HepG2 (cell line): ENCODE data around the gene DLL3. TPM values are rescaled to one million over a fixed set of nuclear protein-coding genes. Genes with fewer than 3 reads are reported as not detected.

Source experiments
- ASH2L ChIP-seq: fragments of 300-600, 200-600 bp; sonication (generic); IDR thresholded peaks from 2 replicates; pipeline ENCODE4 v1.7.0; 2017; ENCODE audit warnings: low read depth, mild to moderate bottlenecking, moderate library complexity, mixed read lengths, low read length; ENCODE audit not compliant: insufficient read length
- ATF7 ChIP-seq, 2 experiments: fragments of 450-650 bp in 1 of 2; sonication (generic) in 1 of 2; formaldehyde crosslinking in 1 of 2; IDR thresholded peaks; 2 replicates each; pipeline versions ENCODE4 v1.4.0 to v1.6.1; 2016 to 2020; ENCODE audit warnings: antibody characterized with exemption in 1 of 2, mild to moderate bottlenecking in 1 of 2, missing genetic modification reagents in 1 of 2
- BATF2 ChIP-seq: sonication (generic); formaldehyde crosslinking; IDR thresholded peaks from 2 replicates; pipeline ENCODE4 v1.8.0; 2022; ENCODE audit warnings: mild to moderate bottlenecking, missing genetic modification reagents, moderate library complexity
- BRF2 ChIP-seq: sonication (generic); formaldehyde crosslinking; IDR thresholded peaks from 2 replicates; pipeline ENCODE4 v1.8.1; 2022; ENCODE audit warnings: mild to moderate bottlenecking, missing genetic modification reagents
- CENPX ChIP-seq: sonication (generic); formaldehyde crosslinking; IDR thresholded peaks from 2 replicates; pipeline ENCODE4 v1.9.0; 2021; ENCODE audit warnings: mild to moderate bottlenecking, missing genetic modification reagents, moderate library complexity
- EZH2 ChIP-seq: conservative IDR thresholded peaks from 2 replicates; pipeline ENCODE4 v1.6.1; 2012; ENCODE audit warnings: mild to moderate bottlenecking, low read depth, low read length, moderate library complexity
- FOSL1 ChIP-seq: sonication (generic); formaldehyde crosslinking; IDR thresholded peaks from 2 replicates; pipeline ENCODE4 v1.9.0; 2021; ENCODE audit warnings: missing genetic modification reagents, borderline replicate concordance
- FOSL2 ChIP-seq: sonication (generic); formaldehyde crosslinking; IDR thresholded peaks from 2 replicates; pipeline ENCODE4 v1.4.0; 2020; ENCODE audit warnings: missing genetic modification reagents
- HNRNPK ChIP-seq: fragments of 200-400 bp; formaldehyde crosslinking; IDR thresholded peaks from 2 replicates; pipeline ENCODE4 v1.6.1; 2018; ENCODE audit warnings: low read length, low read depth, moderate library complexity, mild to moderate bottlenecking; ENCODE audit not compliant: poor library complexity, severe bottlenecking
- HOXA9 ChIP-seq: sonication (generic); formaldehyde crosslinking; IDR thresholded peaks from 2 replicates; pipeline ENCODE4 v1.8.1; 2022; ENCODE audit warnings: missing genetic modification reagents, mild to moderate bottlenecking, moderate library complexity, borderline replicate concordance
- IKZF4 ChIP-seq: sonication (generic); formaldehyde crosslinking; IDR thresholded peaks from 2 replicates; pipeline ENCODE4 v1.5.1; 2020; ENCODE audit warnings: borderline replicate concordance, mild to moderate bottlenecking, low read depth, missing genetic modification reagents; ENCODE audit errors: not compliant biosample characterization
- KDM2A ChIP-seq: sonication (generic); formaldehyde crosslinking; IDR thresholded peaks from 2 replicates; pipeline ENCODE4 v1.4.0; 2020; ENCODE audit warnings: low read depth, missing genetic modification reagents, borderline replicate concordance
- NFE2L1 ChIP-seq: sonication (generic); formaldehyde crosslinking; IDR thresholded peaks from 2 replicates; pipeline ENCODE4 v1.4.0; 2020; ENCODE audit warnings: missing genetic modification reagents, mild to moderate bottlenecking, borderline replicate concordance
- NR2F6 ChIP-seq, 2 experiments: IDR thresholded peaks; 2 replicates each; pipeline ENCODE4 v1.6.1; 2016; ENCODE audit warnings: antibody characterized with exemption in 1 of 2, mild to moderate bottlenecking in 1 of 2
- SALL1 ChIP-seq: sonication (generic); formaldehyde crosslinking; IDR thresholded peaks from 2 replicates; pipeline ENCODE4 v1.8.0; 2022; ENCODE audit warnings: mild to moderate bottlenecking, missing genetic modification reagents
- SALL2 ChIP-seq: sonication (generic); formaldehyde crosslinking; IDR thresholded peaks from 2 replicates; pipeline ENCODE4 v1.8.1; 2023; ENCODE audit warnings: mild to moderate bottlenecking, missing genetic modification reagents, inconsistent platforms
- SIN3B ChIP-seq: fragments of 150-350 bp; IDR thresholded peaks from 2 replicates; pipeline ENCODE4 v1.6.1; 2014; ENCODE audit warnings: low read length
- SMC3 ChIP-seq: IDR thresholded peaks from 2 replicates; pipeline ENCODE4 v1.6.1; 2011; ENCODE audit warnings: low read length, improper control_type of control experiment
- SP2 ChIP-seq: sonication (generic); formaldehyde crosslinking; IDR thresholded peaks from 2 replicates; pipeline ENCODE4 v1.5.1; 2020; ENCODE audit warnings: mild to moderate bottlenecking, missing genetic modification reagents
- SRF ChIP-seq: IDR thresholded peaks from 2 replicates; pipeline ENCODE4 v1.6.1; 2011; ENCODE audit warnings: mild to moderate bottlenecking, low read depth, low read length, moderate library complexity
- STAG1 ChIP-seq: sonication (generic); formaldehyde crosslinking; IDR thresholded peaks from 2 replicates; pipeline ENCODE4 v1.4.0; 2020; ENCODE audit warnings: missing genetic modification reagents
- XRCC5 ChIP-seq: fragments of 200-400 bp; formaldehyde crosslinking; optimal IDR thresholded peaks from 2 replicates; pipeline ENCODE3; 2017; ENCODE audit warnings: mild to moderate bottlenecking, low read length
- ZFP90 ChIP-seq: sonication (generic); formaldehyde crosslinking; IDR thresholded peaks from 2 replicates; pipeline ENCODE4 v1.8.0; 2022; ENCODE audit warnings: missing genetic modification reagents, mild to moderate bottlenecking, inconsistent platforms, borderline replicate concordance
- ZFY ChIP-seq: sonication (generic); formaldehyde crosslinking; IDR thresholded peaks from 2 replicates; pipeline ENCODE4 v1.4.0; 2020; ENCODE audit warnings: missing genetic modification reagents
- ZNF138 ChIP-seq: sonication (generic); formaldehyde crosslinking; IDR thresholded peaks from 2 replicates; pipeline ENCODE4 v1.5.0; 2020; ENCODE audit warnings: mild to moderate bottlenecking, low read depth, missing genetic modification reagents
- ZNF205 ChIP-seq: IDR thresholded peaks from 2 replicates; pipeline ENCODE4 v1.6.1; 2018; ENCODE audit warnings: missing biosample characterization, missing genetic modification reagents
- ZNF451 ChIP-seq: sonication (generic); formaldehyde crosslinking; IDR thresholded peaks from 2 replicates; pipeline ENCODE4 v1.5.0; 2020; ENCODE audit warnings: mild to moderate bottlenecking, missing genetic modification reagents
- ZNF619 ChIP-seq: sonication (generic); formaldehyde crosslinking; IDR thresholded peaks from 2 replicates; pipeline ENCODE4 v1.4.0; 2020; ENCODE audit warnings: mild to moderate bottlenecking, missing genetic modification reagents
- ZNF703 ChIP-seq: sonication (generic); formaldehyde crosslinking; IDR thresholded peaks from 2 replicates; pipeline ENCODE4 v1.5.1; 2020; ENCODE audit warnings: missing genetic modification reagents, mild to moderate bottlenecking, moderate library complexity, borderline replicate concordance
- ZNF781 ChIP-seq: sonication (generic); formaldehyde crosslinking; IDR thresholded peaks from 2 replicates; pipeline ENCODE4 v1.5.1; 2020; ENCODE audit warnings: borderline replicate concordance, mild to moderate bottlenecking, missing genetic modification reagents; ENCODE audit errors: not compliant biosample characterization
- ZSCAN25 ChIP-seq: sonication (generic); formaldehyde crosslinking; IDR thresholded peaks from 2 replicates; pipeline ENCODE4 v1.8.0; 2022; ENCODE audit warnings: mild to moderate bottlenecking, missing genetic modification reagents
- ZSCAN30 ChIP-seq: sonication (generic); formaldehyde crosslinking; IDR thresholded peaks from 2 replicates; pipeline ENCODE4 v1.5.0; 2020; ENCODE audit warnings: mild to moderate bottlenecking, missing genetic modification reagents
- polyA plus RNA-seq, 8 experiments: library from polyadenylated mRNA; depleted of rRNA in 3 of 8; stranded (reverse) in 7 of 8; unstranded in 1 of 8; fragments of >200 nt; fragmentation: Illumina TruSeq in 4 of 8; extraction: Trizol in 4 of 8; gene quantifications; 2 replicates each; pipeline versions ENCODE4 v1.2.1 to v1.2.3, GENCODE V29; 2011 to 2016; ENCODE audit warnings: low read depth in 4 of 8, missing spikeins in 1 of 8, mixed read lengths in 1 of 8; ENCODE audit not compliant: insufficient read depth in 1 of 8
- total RNA-seq, 5 experiments: library from RNA; depleted of rRNA; stranded (reverse); fragments of >200 nt; fragmentation: Illumina TruSeq; extraction: Trizol; gene quantifications; 2 replicates each; pipeline ENCODE4 v1.2.3, GENCODE V29; 2016; ENCODE audit warnings: low read depth in 1 of 5

The DLL3 gene
- total and polyA plus RNA-seq, 2 of the 13 experiments (the other 11 are each of a cell fraction or from before 2014, with no cell fraction given) = 0.35 to 0.55 TPM

- TF ChIP-seq BRF2 (CRISPR knock-in tag) (no peak), NR2F6 (IDR thresholded peaks at IDR 0.05) (no peak), NR2F6 (CRISPR knock-in tag; IDR thresholded peaks at IDR 0.05) (no peak), HNRNPK (no peak), HOXA9 (CRISPR knock-in tag) (no peak), IKZF4 (CRISPR knock-in tag) (no peak), FOSL1 (CRISPR knock-in tag) (no peak), XRCC5 (peak; percentile 42), SP2 (CRISPR knock-in tag) (no peak), ASH2L (no peak), ZFY (no peak), ZNF703 (CRISPR knock-in tag) (no peak), ZSCAN30 (CRISPR knock-in tag) (no peak), ATF7 (IDR thresholded peaks at IDR 0.05) (no peak), ATF7 (CRISPR knock-in tag; IDR thresholded peaks at IDR 0.05) (no peak), SALL2 (CRISPR knock-in tag) (no peak), SRF (no peak), ZNF781 (CRISPR knock-in tag) (no peak), ZFP90 (CRISPR knock-in tag) (0 out of 2 replicates have a peak, but pooled peaks have one; percentile 48), ZSCAN25 (no peak), BATF2 (CRISPR knock-in tag) (no peak), FOSL2 (CRISPR knock-in tag) (no peak), STAG1 (CRISPR knock-in tag) (peak; percentile 38), KDM2A (CRISPR knock-in tag) (no peak), NFE2L1 (0 out of 2 replicates have a peak, but pooled peaks have one; percentile 42), CENPX (CRISPR knock-in tag) (no peak), EZH2 (no peak), ZNF619 (CRISPR knock-in tag) (no peak), SMC3 (peak; percentile 20; the same call in 1 of the 2 replicates), SIN3B (no peak), SALL1 (CRISPR knock-in tag) (peak; percentile 40; the same call in 1 of the 2 replicates), ZNF138 (CRISPR knock-in tag) (no peak), ZNF205 (no peak), ZNF451 (CRISPR knock-in tag) (no peak)
These were observed 24.6 kb upstream of the DLL3 start (continued) for GRCh38 chr19:39474139-39474620.
